NCI-H345 treated with DMSO at 0.1 percent for 48 hours (cell line): Measurements from ENCODE around the gene PGF.
"Not testable (repeated sequence)": the region's sequence is repeated elsewhere in the genome, so short reads cannot be mapped to it uniquely, and the experiment has no call there.

Source experiments
- DNase-seq: peaks from one replicate; lab custom pipeline; 2025; ENCODE audit not compliant: unreplicated experiment; lab: John Stamatoyannopoulos, UW

Gene PGF

GRCh38 chr14:74945261-74945851, 10.0 kb downstream of the PGF start:
- no peak for DNase-seq

GRCh38 chr14:74942608-74943007, 12.8 kb downstream of the PGF start:
- no peak for DNase-seq

- DNase-seq: no peak
Observed at GRCh38 chr14:74942181-74942580, 13.2 kb downstream of the PGF start.

DNA sequence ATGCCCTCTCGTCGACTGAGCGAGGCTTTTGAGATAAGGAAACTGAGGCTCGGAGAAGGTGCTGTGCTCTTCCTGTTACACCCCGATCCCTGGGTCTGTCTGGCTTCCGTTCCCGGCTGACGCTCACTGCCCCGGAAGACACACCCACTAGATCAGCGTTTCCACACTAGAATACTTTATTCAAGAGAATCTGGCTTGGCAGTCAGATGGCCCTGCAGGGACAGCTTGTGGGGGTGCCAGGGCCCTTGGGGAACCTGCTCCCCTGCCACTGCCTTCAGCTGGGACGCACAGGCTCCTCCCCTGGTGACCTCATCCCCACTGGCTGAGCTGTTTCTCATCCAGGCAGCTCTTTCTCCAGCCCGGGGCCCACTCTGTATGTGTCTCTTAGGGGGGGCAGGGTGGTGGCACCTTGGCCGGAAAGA, 13.7 kb downstream of the PGF start:
- DNase-seq: no peak

DNA sequence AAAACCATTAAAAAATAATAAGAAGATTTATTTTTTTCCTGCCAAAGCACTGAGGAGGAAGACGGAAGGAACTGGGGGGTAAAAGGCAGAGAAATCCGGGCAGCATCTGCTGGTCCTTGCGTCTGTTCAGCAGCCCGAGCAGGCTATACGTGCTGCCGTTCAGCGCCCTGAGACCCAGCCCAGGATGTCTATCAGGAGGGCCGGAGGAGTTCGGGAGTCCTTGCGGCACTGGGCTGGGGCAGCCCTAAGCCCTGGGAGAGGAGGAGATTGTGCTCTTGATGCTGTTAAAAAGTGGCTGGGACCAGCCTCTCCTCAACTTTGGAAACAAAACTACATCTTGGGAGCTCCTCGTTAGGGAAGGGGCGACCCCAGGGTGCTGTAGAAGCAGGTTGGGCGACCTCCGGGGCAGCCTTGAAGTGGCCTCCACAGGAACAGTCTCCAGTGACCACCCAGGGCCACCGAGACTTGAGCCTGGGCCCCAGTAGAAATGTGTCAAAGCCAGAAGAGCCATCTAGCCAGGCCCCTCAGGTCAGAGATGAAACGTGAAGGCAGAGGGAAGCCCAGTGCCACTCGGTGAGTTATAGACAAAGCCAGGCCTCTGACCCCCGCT, 14.3 kb downstream of the PGF start:
- no peak for DNase-seq

GRCh38 chr14:74938531-74939495, 16.6 kb downstream of the PGF start:
- DNase-seq: no peak

GRCh38 chr14:74937171-74937570, 18.2 kb downstream of the PGF start:
- DNase-seq: no peak

GRCh38 chr14:74936731-74937130, 18.7 kb downstream of the PGF start:
- no peak for DNase-seq

DNA sequence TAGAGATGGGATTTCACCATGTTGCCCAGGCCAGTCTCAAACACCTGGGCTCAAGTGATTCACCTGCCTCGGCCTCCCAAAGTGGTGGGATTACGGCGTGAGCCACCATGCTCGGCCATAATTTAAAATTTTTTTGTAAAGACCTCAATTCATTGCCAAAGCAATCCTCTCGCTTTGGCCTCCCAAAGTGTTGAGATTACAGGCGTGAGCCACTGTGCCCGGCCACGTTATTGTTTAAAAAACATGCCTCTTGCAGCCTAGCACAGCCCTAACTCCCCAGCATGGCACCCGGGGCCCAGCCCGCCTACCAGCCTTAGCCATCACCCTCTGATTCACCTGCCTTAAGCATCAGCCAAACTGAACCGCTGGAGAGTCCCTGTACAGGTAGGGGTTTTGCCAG, 19.2 kb downstream of the PGF start:
- no peak for DNase-seq

DNA sequence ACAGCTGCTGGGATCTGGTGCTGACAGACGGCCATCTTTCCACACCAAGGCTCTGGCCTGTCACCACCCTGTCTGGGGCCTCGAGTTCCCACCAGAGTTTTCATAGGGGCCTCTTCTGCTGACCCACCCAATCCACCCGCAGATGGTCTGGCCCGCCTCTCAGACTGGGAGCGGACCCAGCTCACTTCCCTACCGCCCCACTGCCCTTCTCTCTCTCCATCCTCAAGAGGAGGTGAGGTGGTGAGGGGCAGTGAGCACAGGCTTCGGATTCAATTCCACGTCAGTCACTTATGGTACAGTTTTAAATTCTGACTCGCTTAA, 20.1 kb downstream of the PGF start:
- DNase-seq: no peak

- DNase-seq: no peak
Observed at GRCh38 chr14:74934476-74935359, 20.7 kb downstream of the PGF start.

GRCh38 chr14:74934041-74934440, 21.4 kb downstream of the PGF start:
- no peak for DNase-seq

DNA sequence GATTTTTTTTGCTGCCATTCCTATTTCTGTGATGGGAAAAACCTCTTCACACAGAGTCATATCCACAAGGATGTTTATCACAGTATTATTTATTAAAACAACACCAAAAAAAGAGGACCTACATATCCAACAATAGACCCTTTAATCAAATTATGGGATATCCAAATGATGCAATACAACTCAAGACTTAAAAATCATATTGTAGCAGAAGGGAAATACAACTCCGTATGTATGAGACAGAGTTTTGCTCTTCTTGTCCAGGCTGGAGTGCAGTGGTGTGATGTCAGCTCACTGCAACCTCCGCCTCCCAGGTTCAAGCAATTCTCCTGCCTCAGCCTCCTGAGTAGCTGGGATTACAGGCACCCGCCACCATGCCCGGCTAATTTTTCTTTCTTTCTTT, 22.5 kb downstream of the PGF start:
- DNase-seq: not testable (repeated sequence)

DNA sequence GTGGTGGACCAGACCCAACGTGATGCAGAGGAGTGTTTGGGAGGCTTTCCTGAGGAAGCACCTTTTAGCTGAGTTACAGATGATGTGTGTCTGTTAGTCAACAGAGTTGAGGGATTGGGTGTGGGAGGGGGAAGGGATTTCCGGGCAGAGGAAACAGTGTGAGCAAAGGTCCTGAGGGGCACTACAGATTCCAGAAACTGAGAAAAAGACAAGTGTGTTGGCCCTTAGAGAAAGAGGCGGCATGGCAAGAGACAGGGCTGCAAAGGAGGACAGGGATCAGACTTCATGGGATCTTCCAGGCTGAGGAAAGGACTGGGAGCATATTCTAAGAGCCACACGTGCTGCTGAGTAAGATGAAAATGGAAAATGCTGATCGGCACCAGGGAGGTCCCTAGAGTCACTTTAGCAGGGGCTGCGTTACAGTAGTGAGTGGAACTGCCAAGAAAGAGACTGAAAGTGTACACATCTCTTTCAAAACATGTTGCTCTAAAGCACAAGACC, 22.9 kb downstream of the PGF start:
- no peak for DNase-seq

GRCh38 chr14:74931744-74932143, 23.7 kb downstream of the PGF start:
- DNase-seq: not testable (repeated sequence)

DNA sequence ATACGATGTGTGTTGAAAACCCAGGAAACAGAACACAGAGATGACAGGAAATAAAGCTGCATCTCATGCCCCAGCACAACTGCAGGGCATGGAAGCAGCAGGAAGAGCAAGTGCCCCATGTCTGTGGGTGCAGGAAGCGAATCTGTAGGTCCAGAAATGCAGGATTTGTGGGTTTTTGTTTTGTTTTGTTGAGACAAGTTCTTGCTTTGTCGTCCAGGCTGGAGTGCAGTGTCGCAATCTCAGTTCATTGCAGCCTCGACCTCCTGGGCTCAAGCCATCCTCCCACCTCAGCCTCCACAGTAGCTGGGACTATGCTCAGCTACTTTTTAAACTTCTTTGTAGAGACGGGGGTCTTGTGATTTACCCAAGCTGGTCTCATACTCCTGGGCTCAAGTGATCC, 26.2 kb downstream of the PGF start:
- no peak for DNase-seq

DNA sequence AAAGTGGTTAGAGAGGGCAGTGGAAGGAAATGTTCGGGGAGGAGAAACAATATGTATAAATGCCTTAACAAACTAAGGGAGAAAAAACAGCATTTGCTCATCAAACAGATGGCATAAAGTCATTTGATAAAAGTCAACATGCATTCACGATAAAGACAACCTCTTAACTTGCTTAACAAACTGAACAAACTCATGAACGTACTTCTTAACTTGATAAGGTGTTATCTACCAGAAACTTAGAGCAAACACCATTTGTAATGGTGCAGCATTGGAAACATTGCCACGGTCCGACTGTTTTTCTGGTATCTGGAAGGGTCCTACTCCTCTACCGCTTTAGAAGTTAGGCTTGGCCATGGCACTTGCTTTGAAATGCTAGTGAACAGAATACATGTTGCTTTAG, 28.2 kb downstream of the PGF start:
- DNase-seq: no peak

DNA sequence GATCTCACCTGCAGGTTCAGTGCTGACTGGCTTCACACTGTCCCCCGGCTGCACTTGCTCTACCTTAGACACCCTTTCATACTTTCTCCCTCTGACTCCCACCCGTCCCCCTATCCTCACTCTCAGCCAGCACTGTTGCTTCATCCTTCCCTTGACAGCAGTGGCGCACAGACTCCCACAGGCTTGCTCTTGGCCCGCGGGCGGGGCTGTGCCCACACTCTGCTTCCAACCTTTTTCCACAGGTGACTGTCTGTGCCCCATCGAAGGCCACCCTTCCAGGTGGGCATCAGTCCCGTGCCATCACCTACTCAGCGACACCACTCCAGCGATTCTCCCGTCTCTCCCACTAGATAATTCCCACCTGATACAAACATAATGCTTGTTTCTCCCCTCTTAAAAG, 31.3 kb downstream of the PGF start:
- DNase-seq: no peak

DNA sequence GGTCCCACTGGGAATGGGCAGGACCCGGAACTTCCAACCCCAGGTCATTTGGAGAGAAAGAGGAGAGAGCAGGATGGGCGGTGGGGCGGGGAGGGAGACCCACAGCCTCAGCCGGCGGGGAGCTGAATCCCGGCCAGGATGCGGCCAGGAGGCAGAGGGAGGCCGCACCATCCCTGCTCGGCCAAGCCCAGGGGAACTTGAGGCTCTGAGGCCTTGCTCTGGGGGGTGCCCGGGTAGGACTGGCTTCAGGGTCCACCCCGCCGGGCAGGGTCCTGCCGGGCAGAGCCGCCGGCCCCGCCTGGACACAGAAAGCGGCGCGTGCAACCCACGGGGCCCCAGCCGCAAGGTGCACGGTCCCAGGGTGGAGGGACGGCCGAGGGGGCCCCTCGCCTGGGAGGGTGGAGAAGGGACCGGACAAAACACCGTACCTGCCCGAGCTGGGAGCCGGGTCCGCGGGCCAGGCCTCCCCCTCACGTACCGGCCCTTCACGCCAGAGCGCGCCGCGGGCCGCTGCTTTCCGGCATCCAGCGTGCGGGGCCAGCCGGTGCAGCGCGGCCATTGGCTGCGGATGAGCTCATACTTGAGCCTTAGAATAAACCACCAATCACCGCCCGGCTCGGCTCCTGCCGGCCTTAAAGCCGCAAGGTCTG, 32.5 kb downstream of the PGF start, which contains the start of gene RPS6KL1:
Gene RPS6KL1 (minus strand): TSS at position 509 of the 650 bp plus-strand sequence. CDS start 1,719 bp downstream, outside the sequence.
- DNase-seq: peak; percentile 78

GRCh38 chr14:74921987-74922751, 33.2 kb downstream of the PGF start:
- DNase-seq: no peak
